GM12878 (cell line): ENCODE data around the gene SMURF1. TPM values are rescaled to one million over a fixed set of nuclear protein-coding genes. Genes with fewer than 3 reads are reported as not detected.

Experiments used
- ATAC-seq: fragments of 200-7000 bp; cut with Tn5 transposase; 3 replicates; pipeline ENCODE4 v1.9.1; 2020; ENCODE audit warnings: mild to moderate bottlenecking, moderate library complexity
- BruUV-seq: library from RNA; stranded (reverse); fragments of 400-500 nt; replicated peaks from 2 replicates; lab custom pipeline; 2021; lab: Mats Ljungman, UMichigan
- CTCF ChIA-PET: fragments of 300-600 bp; sonication (Branson Sonifier 250); formaldehyde crosslinking; extraction: SDS; loops from one replicate; lab custom pipeline; 2021; ENCODE audit warnings: inconsistent platforms; lab: Yijun Ruan, JAX
- POLR2A ChIA-PET: fragments of 350-600 bp; formaldehyde crosslinking; extraction: SDS; loops from one replicate; lab custom pipeline; 2021; ENCODE audit warnings: inconsistent platforms; lab: Charles Lee
- RAD21 ChIA-PET: fragments of 300-600 bp; sonication (Branson Sonifier 250); formaldehyde crosslinking; loops from one replicate; lab custom pipeline; 2023; ENCODE audit warnings: antibody characterized with exemption; ENCODE audit not compliant: unreplicated experiment; lab: Charles Lee
- SMC1A ChIA-PET: fragments of 300-600 bp; sonication (Branson Sonifier 250); formaldehyde crosslinking; loops from one replicate; lab custom pipeline; 2023; ENCODE audit not compliant: unreplicated experiment, uncharacterized antibody; lab: Charles Lee
- DNase-seq: peaks from one replicate; pipeline ENCODE4 v3.0.0-alpha.2; 2011; ENCODE audit warnings: low read depth, low spot score
- FAIRE-seq: peaks from 3 replicates; lab custom pipeline; 2011; peaks lifted over from hg19 to GRCh38; lab: Jason Lieb, UNC
- H2AFZ ChIP-seq: 2 replicates; pipeline ENCODE4 v1.6.0; 2011; ENCODE audit warnings: low read depth, low read length, control low read depth; ENCODE audit not compliant: control insufficient read depth
- H3K27ac ChIP-seq: 2 replicates; pipeline ENCODE4 v1.5.1; 2011; ENCODE audit warnings: control low read depth; ENCODE audit not compliant: control insufficient read depth, insufficient read depth
- H3K27me3 ChIP-seq, 2 experiments: replicated peaks in 1 of 2; 2 replicates each; pipeline versions ENCODE4 v1.6.0 to v1.6.1; 2011; ENCODE audit warnings: low read length in 1 of 2; ENCODE audit not compliant: control insufficient read depth in 2 of 2, insufficient read depth in 2 of 2
- H3K36me3 ChIP-seq, 2 experiments: 2 replicates each; pipeline ENCODE4 v1.5.1; 2011; ENCODE audit warnings: low read length in 1 of 2; ENCODE audit not compliant: control insufficient read depth in 2 of 2, insufficient read depth in 2 of 2
- H3K4me1 ChIP-seq: 2 replicates; pipeline ENCODE4 v1.6.1; 2011; ENCODE audit warnings: mild to moderate bottlenecking, low read length, moderate library complexity, mixed read lengths; ENCODE audit not compliant: control insufficient read depth, insufficient read depth
- H3K4me2 ChIP-seq: 2 replicates; pipeline ENCODE4 v1.6.0; 2011; ENCODE audit warnings: control low read depth; ENCODE audit not compliant: control insufficient read depth, insufficient read depth
- H3K4me3 ChIP-seq: fragments of 200-600 bp; sonication (generic); 2 replicates; pipeline ENCODE4 v1.5.1; 2016
- H3K79me2 ChIP-seq: 2 replicates; pipeline ENCODE4 v1.6.0; 2011; ENCODE audit warnings: low read length; ENCODE audit not compliant: control insufficient read depth, insufficient read depth
- H3K9ac ChIP-seq: 2 replicates; pipeline ENCODE4 v1.8.0; 2011; ENCODE audit warnings: low read length, control low read depth, mixed read lengths; ENCODE audit not compliant: control insufficient read depth, insufficient read depth
- H3K9me3 ChIP-seq: replicated peaks from 3 replicates; pipeline ENCODE4 v1.5.1; 2011; ENCODE audit warnings: mild to moderate bottlenecking, low read length; ENCODE audit not compliant: control insufficient read depth, insufficient read depth
- H4K20me1 ChIP-seq: 2 replicates; pipeline ENCODE4 v1.6.0; 2011; ENCODE audit not compliant: control insufficient read depth, insufficient read depth
- FOS ChIP-seq: IDR thresholded peaks from 3 replicates; pipeline ENCODE4 v1.6.1; 2011; ENCODE audit warnings: borderline replicate concordance; ENCODE audit not compliant: insufficient read length; ENCODE audit errors: extremely low read depth
- IKZF1 ChIP-seq: fragments of 450-650 bp; conservative IDR thresholded peaks from 2 replicates; pipeline ENCODE4 v1.6.1; 2017; ENCODE audit warnings: antibody characterized with exemption, mild to moderate bottlenecking
- KAT2A ChIP-seq: conservative IDR thresholded peaks from 2 replicates; pipeline ENCODE4 v1.6.1; 2011; ENCODE audit warnings: low read depth, low read length; ENCODE audit not compliant: control insufficient read depth
- MEF2A ChIP-seq: IDR thresholded peaks from 2 replicates; pipeline ENCODE4 v1.6.1; 2011; ENCODE audit warnings: low read depth, mild to moderate bottlenecking, low read length, moderate library complexity; ENCODE audit not compliant: insufficient read depth
- NR2F1 ChIP-seq: fragments of 450-650 bp; conservative IDR thresholded peaks from 2 replicates; pipeline ENCODE4 v1.6.1; 2017; ENCODE audit warnings: mild to moderate bottlenecking
- RCOR1 ChIP-seq: conservative IDR thresholded peaks from 2 replicates; pipeline ENCODE4 v1.6.1; 2012; ENCODE audit warnings: low read depth, low read length, improper control_type of control experiment
- SPI1 ChIP-seq: IDR thresholded peaks from 2 replicates; pipeline ENCODE4 v1.6.1; 2011; ENCODE audit warnings: low read depth, mild to moderate bottlenecking, low read length, moderate library complexity, borderline replicate concordance; ENCODE audit not compliant: insufficient read depth
- ZBTB33 ChIP-seq: fragments of 450-650 bp; IDR thresholded peaks from 2 replicates; pipeline ENCODE4 v1.6.1; 2017; ENCODE audit warnings: mild to moderate bottlenecking
- WGBS: methylation state at CpG from one replicate; pipeline ENCODE4 v1.1.6; 2016; ENCODE audit warnings: low lambda C conversion rate; ENCODE audit not compliant: insufficient replicate concordance, insufficient coverage; ENCODE audit errors: missing lambda C conversion rate; 5-methylcytosine and 5-hydroxymethylcytosine counted together
- in situ Hi-C: fragments of 300-500 bp; cut with MboI; formaldehyde crosslinking; loops from 9 replicates; pipeline ENCODE4 v1.14.3; 2018; ENCODE audit warnings: mixed read lengths
- intact Hi-C: fragments of 100-400 bp; cut with micrococcal nuclease; formaldehyde crosslinking; loops from one replicate; pipeline ENCODE4 v1.14.2; 2022; ENCODE audit not compliant: unreplicated experiment
- polyA plus RNA-seq, 11 experiments: library from polyadenylated mRNA; depleted of rRNA in 4 of 11; unstranded in 6 of 11; stranded (reverse) in 5 of 11; fragments of >200 nt; fragmentation: Nextera tagmentation in 4 of 11; fragmentation: Illumina TruSeq in 1 of 11; extraction: Ambion mirVana in 4 of 11; extraction: Trizol in 1 of 11; gene quantifications; 1 replicate in 1 of 11; 2 replicates in 10 of 11; pipeline versions ENCODE4 v1.2.1 to v1.2.3, GENCODE V29; 2011 to 2016; ENCODE audit warnings: inconsistent platforms in 2 of 11, missing spikeins in 2 of 11, low read depth in 1 of 11
- total RNA-seq, 4 experiments: library from RNA; depleted of rRNA in 3 of 4; stranded (reverse); fragments of >200 nt in 3 of 4; fragmentation: Illumina TruSeq in 1 of 4; extraction: Trizol in 1 of 4; gene quantifications; 2 replicates each; pipeline versions ENCODE4 v1.2.1 to v1.2.3, GENCODE V29; 2013 to 2021
- TF ChIP-seq, protein P1 (sequence below): fragments of 450-650 bp; IDR thresholded peaks from 2 replicates; pipeline ENCODE4 v1.6.1; 2016; ENCODE audit warnings: mild to moderate bottlenecking

SMURF1 gene
- total and polyA plus RNA-seq, 10 of the 15 experiments (the other 5 are each of a cell fraction or from before 2014, with no cell fraction given), result 0.76 to 14.0 (median 7.9) TPM

DNA sequence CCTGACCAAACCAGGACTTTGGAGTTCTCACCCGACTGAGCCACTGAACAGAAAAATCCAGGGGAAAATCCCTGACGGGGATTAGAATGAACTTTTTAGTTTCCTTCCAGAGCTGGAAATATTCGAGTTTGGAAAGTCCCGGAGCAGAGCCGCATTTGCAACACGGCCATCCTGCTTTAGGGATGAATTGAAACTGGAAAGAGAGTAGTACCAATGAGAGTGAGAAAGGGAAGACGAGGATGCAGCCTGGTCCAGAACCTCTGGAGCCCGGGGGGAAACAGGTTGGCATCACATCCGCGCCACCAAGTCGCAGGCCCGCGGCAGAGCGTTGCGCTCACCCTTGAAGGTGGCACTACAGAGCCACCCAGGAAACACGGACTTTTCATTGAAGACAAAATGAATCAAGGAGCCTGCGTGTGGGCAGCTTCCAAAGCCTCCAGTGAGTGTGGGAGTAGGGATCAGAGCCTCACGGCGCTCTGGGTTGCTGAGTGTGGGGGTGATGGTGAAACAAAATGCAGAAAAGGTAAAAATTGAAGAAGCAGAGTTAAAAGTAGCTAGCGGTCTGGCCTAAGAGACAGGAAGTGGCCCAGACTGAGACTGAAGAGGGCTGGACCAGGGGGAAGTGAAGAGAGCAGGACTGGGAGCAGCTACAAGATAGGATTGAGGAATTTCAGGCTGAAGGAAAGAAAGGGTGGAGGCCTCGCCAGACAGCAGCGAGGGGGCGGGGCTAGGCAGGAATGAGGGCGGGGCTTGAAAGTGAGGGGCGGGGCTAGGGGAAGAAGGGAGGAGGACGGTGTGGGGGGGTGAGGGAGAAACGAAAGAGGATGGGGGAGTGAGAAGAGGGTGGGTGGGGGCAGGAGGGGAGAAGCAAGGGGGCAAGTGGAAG is 1.8 kb downstream of the SMURF1 start:
- TF ChIP-seq NR2F1, result no peak
- TF ChIP-seq FOS, result no peak
- peak; percentile 89 for TF ChIP-seq ZBTB33
- TF ChIP-seq, protein P1, sequence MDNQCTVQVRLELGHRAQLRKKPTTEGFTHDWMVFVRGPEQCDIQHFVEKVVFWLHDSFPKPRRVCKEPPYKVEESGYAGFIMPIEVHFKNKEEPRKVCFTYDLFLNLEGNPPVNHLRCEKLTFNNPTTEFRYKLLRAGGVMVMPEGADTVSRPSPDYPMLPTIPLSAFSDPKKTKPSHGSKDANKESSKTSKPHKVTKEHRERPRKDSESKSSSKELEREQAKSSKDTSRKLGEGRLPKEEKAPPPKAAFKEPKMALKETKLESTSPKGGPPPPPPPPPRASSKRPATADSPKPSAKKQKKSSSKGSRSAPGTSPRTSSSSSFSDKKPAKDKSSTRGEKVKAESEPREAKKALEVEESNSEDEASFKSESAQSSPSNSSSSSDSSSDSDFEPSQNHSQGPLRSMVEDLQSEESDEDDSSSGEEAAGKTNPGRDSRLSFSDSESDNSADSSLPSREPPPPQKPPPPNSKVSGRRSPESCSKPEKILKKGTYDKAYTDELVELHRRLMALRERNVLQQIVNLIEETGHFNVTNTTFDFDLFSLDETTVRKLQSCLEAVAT, result peak; percentile 78
- peak; percentile 9; the same call in 1 of the 2 replicates for TF ChIP-seq SPI1
- no peak for TF ChIP-seq KAT2A
- peak; percentile 26; the same call in 1 of the 2 replicates for TF ChIP-seq IKZF1
- TF ChIP-seq RCOR1, result no peak
- no peak for TF ChIP-seq MEF2A
- H3K36me3 ChIP-seq, result no peaks in the 10 kb centered on the region; a peak in 1 of 4 replicates
- no peak overlapping the region for H2AFZ ChIP-seq
- ChIA-PET POLR2A (interaction anchor here (0.6 to 1.0 kb wide), 2 partner anchors 12 to 262 kb away, joined by 3 to 4 read pairs; no protein-coding TSS in a partner anchor), RAD21 (interaction anchor here (0.8 to 1.0 kb wide), 2 partner anchors 19 to 59 kb away, joined by 3 read pairs; no protein-coding TSS in a partner anchor), SMC1A (interaction anchor here (0.6 to 0.7 kb wide), 3 partner anchors 10 to 21 kb away, joined by 3 to 4 read pairs (median 4); no protein-coding TSS in a partner anchor), CTCF (interaction anchor here (0.6 to 0.9 kb wide), 2 partner anchors 30 to 92 kb away, joined by 3 to 5 read pairs; no protein-coding TSS in a partner anchor)
- WGBS, result 83% methylated on average over 20 of the region's 27 CpGs
- peaks cover 40% of the 10 kb centered on the region for H3K79me2 ChIP-seq
- intact Hi-C loops (loop anchor here (5.0 kb wide), 1 partner anchor 100 kb away; no protein-coding TSS in a partner anchor), in situ Hi-C loops (no loop called here)
- H3K4me1 ChIP-seq, result peaks cover 9% of the 10 kb centered on the region
- FAIRE-seq, result no peak
- no peak overlapping the region for H3K9ac ChIP-seq
- H3K4me3 ChIP-seq, result peak overlapping the region; percentile 66; the same call in 1 of the 2 replicates
- H3K9me3 ChIP-seq, result no peaks in the 10 kb centered on the region
- H3K27ac ChIP-seq, result peak overlapping the region; percentile 15
- peak overlapping the region; percentile 86 for H3K4me2 ChIP-seq
- DNase-seq, result no peak
- H4K20me1 ChIP-seq, result no peaks in the 10 kb centered on the region
- ATAC-seq, result peak; percentile 52
- H3K27me3 ChIP-seq, result no peaks in the 10 kb centered on the region
- BruUV-seq, result no TSS peak
